NB4 (cell line): Measurements from ENCODE around the gene CDC42BPA.

Experiments used
- DNase-seq: peaks from one replicate; pipeline ENCODE4 v3.0.0; 2010; ENCODE audit warnings: low read depth
- H3K4me3 ChIP-seq: one replicate; pipeline ENCODE4 v1.5.1; 2011; ENCODE audit warnings: mild to moderate bottlenecking, low read depth, low read length, moderate library complexity
- CTCF ChIP-seq: IDR thresholded peaks from one replicate; pipeline ENCODE4 v1.5.1; 2012; ENCODE audit warnings: low read depth, low read length
- MAX ChIP-seq: IDR thresholded peaks from 2 replicates; pipeline ENCODE4 v1.6.1; 2011; ENCODE audit warnings: low read depth, low read length
- MYC ChIP-seq: IDR thresholded peaks from 2 replicates; pipeline ENCODE4 v1.6.1; 2011; ENCODE audit warnings: low read depth, low read length
- POLR2A ChIP-seq: IDR thresholded peaks from 2 replicates; pipeline ENCODE4 v1.6.1; 2011; ENCODE audit warnings: mild to moderate bottlenecking; ENCODE audit not compliant: insufficient read length; ENCODE audit errors: extremely low read depth

Gene CDC42BPA

GRCh38 chr1:226976276-226976977 is 341.9 kb downstream of the CDC42BPA start:
- no peak for DNase-seq
- no peak overlapping the region for H3K4me3 ChIP-seq
- TF ChIP-seq MYC = no peak
- no peak for TF ChIP-seq POLR2A

GRCh38 chr1:226975259-226976250 is 342.7 kb downstream of the CDC42BPA start:
- no peak for DNase-seq

GRCh38 chr1:226974544-226975258 is 343.6 kb downstream of the CDC42BPA start:
- TF ChIP-seq POLR2A = no peak
- no peak for TF ChIP-seq MAX
- no peak for TF ChIP-seq CTCF
- TF ChIP-seq MYC = no peak
- DNase-seq = no peak
- no peak overlapping the region for H3K4me3 ChIP-seq

More at GRCh38 chr1:226975259-226976250, 342.7 kb downstream of the CDC42BPA start:
- H3K4me3 ChIP-seq = no peak overlapping the region
- TF ChIP-seq MAX (no peak), MYC (no peak)

GRCh38 chr1:226973898-226974543 is 344.3 kb downstream of the CDC42BPA start:
- no peak for DNase-seq
- TF ChIP-seq CTCF = no peak
- no peak for TF ChIP-seq MAX
- no peak for TF ChIP-seq MYC
- TF ChIP-seq POLR2A = no peak
- H3K4me3 ChIP-seq = no peak overlapping the region

- no peak overlapping the region for H3K4me3 ChIP-seq
- TF ChIP-seq MAX = no peak
- TF ChIP-seq CTCF = no peak
- no peak for TF ChIP-seq POLR2A
- no peak for TF ChIP-seq MYC
- DNase-seq = no peak
These were observed 344.9 kb downstream of the CDC42BPA start for GRCh38 chr1:226973371-226973897.

- no peak overlapping the region for H3K4me3 ChIP-seq
- TF ChIP-seq POLR2A = no peak
- TF ChIP-seq MYC = no peak
- no peak for TF ChIP-seq CTCF
- no peak for TF ChIP-seq MAX
- no peak for DNase-seq
These were observed 345.4 kb downstream of the CDC42BPA start for GRCh38 chr1:226972931-226973330.
